ENCODE measurements around the gene STK17B. TPM values are rescaled to one million over a fixed set of nuclear protein-coding genes. Genes with fewer than 3 reads are reported as not detected.

The STK17B gene
- total RNA-seq, 2 experiments from 2014 or later, result 95.0 to 148 TPM

- Histone ChIP-seq H3K36me3 (ENCODE audit: insufficient read depth, low read length) (peaks cover 60% of the 10 kb centered on the region), H3K9me2 (ENCODE audit: insufficient read depth, low read length) (no peaks in the 10 kb centered on the region), H3K4me2 (ENCODE audit: low read length) (peak overlapping the region; percentile 1; the same call in 1 of the 2 replicates), H3K4me3 (ENCODE audit: low read depth, low read length, poor library complexity, severe bottlenecking) (no peak overlapping the region), H4K20me1 (ENCODE audit: insufficient read depth, low read length) (no peaks in the 10 kb centered on the region), H2AFZ (ENCODE audit: low read length) (no peak overlapping the region), H3K79me2 (ENCODE audit: insufficient read depth, low read depth, low read length) (peaks cover 5% of the 10 kb centered on the region; the same call in 1 of the 2 replicates), H3K27ac (ENCODE audit: low read depth, low read length, poor library complexity, severe bottlenecking) (peak overlapping the region; percentile 41), H3K4me1 (ENCODE audit: insufficient read depth, low read length, poor library complexity, severe bottlenecking) (peaks cover 5% of the 10 kb centered on the region), H3K9me3 (ENCODE audit: low read length) (peaks cover 57% of the 10 kb centered on the region)
- TF ChIP-seq EZH2phosphoT487 (IDR thresholded peaks at IDR 0.05; ENCODE audit: borderline replicate concordance, low read depth, low read length), result no peak
- TF ChIP-seq, protein P1, sequence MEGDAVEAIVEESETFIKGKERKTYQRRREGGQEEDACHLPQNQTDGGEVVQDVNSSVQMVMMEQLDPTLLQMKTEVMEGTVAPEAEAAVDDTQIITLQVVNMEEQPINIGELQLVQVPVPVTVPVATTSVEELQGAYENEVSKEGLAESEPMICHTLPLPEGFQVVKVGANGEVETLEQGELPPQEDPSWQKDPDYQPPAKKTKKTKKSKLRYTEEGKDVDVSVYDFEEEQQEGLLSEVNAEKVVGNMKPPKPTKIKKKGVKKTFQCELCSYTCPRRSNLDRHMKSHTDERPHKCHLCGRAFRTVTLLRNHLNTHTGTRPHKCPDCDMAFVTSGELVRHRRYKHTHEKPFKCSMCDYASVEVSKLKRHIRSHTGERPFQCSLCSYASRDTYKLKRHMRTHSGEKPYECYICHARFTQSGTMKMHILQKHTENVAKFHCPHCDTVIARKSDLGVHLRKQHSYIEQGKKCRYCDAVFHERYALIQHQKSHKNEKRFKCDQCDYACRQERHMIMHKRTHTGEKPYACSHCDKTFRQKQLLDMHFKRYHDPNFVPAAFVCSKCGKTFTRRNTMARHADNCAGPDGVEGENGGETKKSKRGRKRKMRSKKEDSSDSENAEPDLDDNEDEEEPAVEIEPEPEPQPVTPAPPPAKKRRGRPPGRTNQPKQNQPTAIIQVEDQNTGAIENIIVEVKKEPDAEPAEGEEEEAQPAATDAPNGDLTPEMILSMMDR (conservative IDR thresholded peaks at IDR 0.05; ENCODE audit: low read length), result no peak
- POLR2A ChIA-PET, result interaction anchor here (0.9 to 1.6 kb wide), 3 partner anchors 25 to 143 kb away, joined by 3 to 4 read pairs (median 3); no protein-coding TSS in a partner anchor
- no TSS peak for BruUV-seq (replicated peaks)
- intact Hi-C loops (cut with micrococcal nuclease; ENCODE audit: unreplicated experiment), result loop anchor here (1.0 to 5.0 kb wide), 5 partner anchors 39 to 320 kb away; partner anchors contain the start of gene STK17B
- CTCF ChIA-PET (ENCODE audit: unreplicated experiment), result interaction anchor here (1.6 kb wide), 1 partner anchor 144 kb away, joined by 4 read pairs; no protein-coding TSS in a partner anchor
- DNase-seq (ENCODE audit: low spot score), result peak; percentile 61
Measured at GRCh38 chr2:196131949-196132925, 39.1 kb downstream of the STK17B start.

GRCh38 chr2:196131384-196131937, 39.9 kb downstream of the STK17B start:
- ChIA-PET CTCF (ENCODE audit: unreplicated experiment) (interaction anchor here (1.6 kb wide), 1 partner anchor 145 kb away, joined by 4 read pairs; no protein-coding TSS in a partner anchor), POLR2A (interaction anchor here (1.0 to 1.6 kb wide), 3 partner anchors 43 to 144 kb away, joined by 3 to 4 read pairs (median 3); no protein-coding TSS in a partner anchor)
- Histone ChIP-seq H2AFZ (ENCODE audit: low read length) (no peak overlapping the region), H4K20me1 (ENCODE audit: insufficient read depth, low read length) (no peaks in the 10 kb centered on the region), H3K4me3 (ENCODE audit: low read depth, low read length, poor library complexity, severe bottlenecking) (no peak overlapping the region), H3K27ac (ENCODE audit: low read depth, low read length, poor library complexity, severe bottlenecking) (peak overlapping the region; percentile 41), H3K4me1 (ENCODE audit: insufficient read depth, low read length, poor library complexity, severe bottlenecking) (peaks cover 5% of the 10 kb centered on the region), H3K4me2 (ENCODE audit: low read length) (peak overlapping the region; percentile 1; the same call in 1 of the 2 replicates), H3K9me3 (ENCODE audit: low read length) (peaks cover 57% of the 10 kb centered on the region), H3K79me2 (ENCODE audit: insufficient read depth, low read depth, low read length) (peaks cover 2% of the 10 kb centered on the region; the same call in 1 of the 2 replicates), H3K9me2 (ENCODE audit: insufficient read depth, low read length) (no peaks in the 10 kb centered on the region), H3K36me3 (ENCODE audit: insufficient read depth, low read length) (peaks cover 52% of the 10 kb centered on the region)
- no TSS peak for BruUV-seq (replicated peaks)
- peak; percentile 86 for DNase-seq (ENCODE audit: low spot score)
- TF ChIP-seq, protein P1 (conservative IDR thresholded peaks at IDR 0.05; ENCODE audit: low read length), result peak; percentile 92
- no peak for TF ChIP-seq EZH2phosphoT487 (IDR thresholded peaks at IDR 0.05; ENCODE audit: borderline replicate concordance, low read depth, low read length)
- intact Hi-C loops (cut with micrococcal nuclease; ENCODE audit: unreplicated experiment), result loop anchor here (1.0 to 5.0 kb wide), 4 partner anchors 53 to 321 kb away; no protein-coding TSS in a partner anchor

Data from OCI-LY7 (cell line).